ENCODE data around the gene ATP6V0C.

The ATP6V0C gene

DNA sequence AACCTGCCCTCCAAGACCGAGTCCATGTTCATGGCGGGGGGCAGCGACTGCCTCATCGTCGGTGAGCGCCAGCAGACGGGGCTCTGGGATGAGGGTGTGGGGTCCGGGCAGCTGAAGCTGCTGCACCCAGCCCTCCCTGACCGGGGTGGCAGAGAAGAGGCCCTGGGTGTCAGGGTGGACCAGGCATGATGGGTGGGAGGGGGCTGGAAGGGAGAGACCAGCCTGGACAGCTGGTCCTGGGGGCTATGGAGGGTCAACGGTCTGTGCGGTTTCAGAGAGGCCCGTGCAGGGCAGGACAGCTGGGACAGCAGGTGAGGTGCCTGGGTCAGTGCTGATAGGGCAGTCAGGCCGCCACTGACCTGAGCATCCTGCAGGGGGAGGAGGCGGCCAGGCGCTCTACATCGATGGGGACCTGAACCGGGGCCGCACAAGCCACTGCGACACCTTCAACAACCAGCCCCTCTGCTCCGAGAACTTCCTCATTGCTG is 13.3 kb upstream of the ATP6V0C start:
- TF ChIP-seq, protein P1, sequence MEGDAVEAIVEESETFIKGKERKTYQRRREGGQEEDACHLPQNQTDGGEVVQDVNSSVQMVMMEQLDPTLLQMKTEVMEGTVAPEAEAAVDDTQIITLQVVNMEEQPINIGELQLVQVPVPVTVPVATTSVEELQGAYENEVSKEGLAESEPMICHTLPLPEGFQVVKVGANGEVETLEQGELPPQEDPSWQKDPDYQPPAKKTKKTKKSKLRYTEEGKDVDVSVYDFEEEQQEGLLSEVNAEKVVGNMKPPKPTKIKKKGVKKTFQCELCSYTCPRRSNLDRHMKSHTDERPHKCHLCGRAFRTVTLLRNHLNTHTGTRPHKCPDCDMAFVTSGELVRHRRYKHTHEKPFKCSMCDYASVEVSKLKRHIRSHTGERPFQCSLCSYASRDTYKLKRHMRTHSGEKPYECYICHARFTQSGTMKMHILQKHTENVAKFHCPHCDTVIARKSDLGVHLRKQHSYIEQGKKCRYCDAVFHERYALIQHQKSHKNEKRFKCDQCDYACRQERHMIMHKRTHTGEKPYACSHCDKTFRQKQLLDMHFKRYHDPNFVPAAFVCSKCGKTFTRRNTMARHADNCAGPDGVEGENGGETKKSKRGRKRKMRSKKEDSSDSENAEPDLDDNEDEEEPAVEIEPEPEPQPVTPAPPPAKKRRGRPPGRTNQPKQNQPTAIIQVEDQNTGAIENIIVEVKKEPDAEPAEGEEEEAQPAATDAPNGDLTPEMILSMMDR (IDR thresholded peaks at IDR 0.05; ENCODE audit: low read depth, low read length), result no peak
- no peak overlapping the region for H3K4me3 ChIP-seq (ENCODE audit: low read depth, low read length)

- H3K4me3 ChIP-seq (ENCODE audit: low read depth, low read length), result no peak overlapping the region
- TF ChIP-seq, protein P1 (IDR thresholded peaks at IDR 0.05; ENCODE audit: low read depth, low read length), result peak; percentile 95
These were observed 12.6 kb upstream of the ATP6V0C start for GRCh38 chr16:2500918-2501750.

GRCh38 chr16:2501946-2502895 is 11.5 kb upstream of the ATP6V0C start:
- TF ChIP-seq, protein P1 (IDR thresholded peaks at IDR 0.05; ENCODE audit: low read depth, low read length), result no peak
- H3K4me3 ChIP-seq (ENCODE audit: low read depth, low read length), result no peak overlapping the region

DNA sequence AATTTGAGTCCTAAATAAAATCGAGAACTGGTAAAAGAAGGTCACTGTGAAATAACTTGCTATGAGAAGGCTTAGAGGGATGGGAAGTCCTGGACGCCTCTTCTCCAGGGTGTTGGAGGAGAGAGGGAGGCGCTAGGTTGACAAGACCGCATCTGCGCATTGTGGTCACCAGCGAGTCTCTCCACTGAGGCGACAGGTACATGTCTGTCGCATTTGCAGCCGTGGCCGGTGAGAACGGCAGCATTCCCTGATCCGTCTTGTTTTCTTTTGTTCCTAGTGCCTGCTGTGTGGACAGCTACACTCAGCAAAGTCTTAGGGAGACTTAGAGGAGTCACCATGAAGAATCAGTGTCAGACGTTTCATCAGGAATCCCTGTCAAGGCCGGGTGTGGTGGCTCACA is 8.1 kb upstream of the ATP6V0C start:
- H3K4me3 ChIP-seq (ENCODE audit: low read depth, low read length), result no peak overlapping the region
- TF ChIP-seq, protein P1 (IDR thresholded peaks at IDR 0.05; ENCODE audit: low read depth, low read length), result no peak

DNA sequence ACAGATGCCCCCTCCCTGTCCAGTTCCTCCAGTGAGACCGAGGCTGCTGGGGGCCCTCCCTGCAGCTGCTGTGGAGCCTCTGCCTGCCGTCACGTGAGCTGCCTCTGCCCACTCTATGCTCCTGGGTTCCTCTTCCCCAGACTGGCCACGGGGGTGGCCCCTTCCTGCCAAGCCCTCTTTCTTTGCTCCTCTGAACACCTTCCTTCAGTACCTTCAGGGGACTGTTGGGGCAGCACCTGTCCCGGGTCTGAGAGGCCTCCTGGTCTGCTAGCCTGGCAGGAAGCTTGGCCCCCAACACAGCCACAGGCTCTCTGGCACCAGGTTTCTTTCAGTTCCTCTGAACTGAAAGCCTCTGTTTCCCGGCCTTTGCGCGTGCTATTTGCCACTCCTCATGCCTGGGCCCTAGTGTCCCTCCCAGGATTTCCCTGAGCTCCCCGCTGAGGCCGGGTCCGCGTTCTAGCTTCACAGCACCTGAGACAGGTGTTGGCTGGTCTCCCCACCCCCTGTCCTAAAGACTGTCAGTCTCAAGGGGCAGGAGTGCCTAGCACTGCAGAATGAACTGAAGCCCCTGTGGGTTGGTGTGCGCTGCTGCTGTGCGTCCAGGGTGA is 6.6 kb upstream of the ATP6V0C start:
- no peak overlapping the region for H3K4me3 ChIP-seq (ENCODE audit: low read depth, low read length)

GRCh38 chr16:2507665-2508064 is 6.1 kb upstream of the ATP6V0C start:
- no peak overlapping the region for H3K4me3 ChIP-seq (ENCODE audit: low read depth, low read length)
- TF ChIP-seq, protein P1 (IDR thresholded peaks at IDR 0.05; ENCODE audit: low read depth, low read length), result no peak

More for the DNA sequence above, 6.6 kb upstream of the ATP6V0C start:
- TF ChIP-seq, protein P1 (IDR thresholded peaks at IDR 0.05; ENCODE audit: low read depth, low read length), result no peak

All from WI38 (cell line).